GDM1 (cell line): Measurements from ENCODE around the gene ZNF133.
"Not testable (repeated sequence)": the region's sequence is repeated elsewhere in the genome, so short reads cannot be mapped to it uniquely, and the experiment has no call there.

Experiments used
- DNase-seq: peaks from one replicate; lab custom pipeline; 2025; lab: John Stamatoyannopoulos, UW

The ZNF133 gene

GRCh38 chr20:18287915-18288748 lies at the start of gene ZNF133:
Gene ZNF133 (plus strand): TSS chr20:18288527. CDS start chr20:18305687, 17,160 bp downstream.
- peak; percentile 82 for DNase-seq

DNA sequence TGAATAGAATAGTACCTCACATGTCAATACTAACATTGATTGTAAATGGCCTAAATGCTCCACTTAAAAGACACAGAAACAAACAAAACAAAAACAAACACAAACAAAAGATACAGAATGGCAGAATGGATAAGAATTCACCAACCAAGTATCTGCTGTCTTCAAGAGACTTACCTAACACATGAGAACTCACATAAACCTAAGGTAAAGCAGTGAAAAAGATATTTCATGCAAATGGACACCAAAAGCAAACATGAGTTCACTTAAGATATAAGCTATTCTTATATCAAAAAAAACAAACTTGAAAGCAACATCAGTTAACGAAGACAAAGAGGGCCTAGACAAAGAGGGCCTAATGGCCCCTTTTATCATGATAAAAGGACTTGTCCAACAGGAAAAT lies 47.3 kb upstream of the ZNF133 start:
- no peak for DNase-seq

DNA sequence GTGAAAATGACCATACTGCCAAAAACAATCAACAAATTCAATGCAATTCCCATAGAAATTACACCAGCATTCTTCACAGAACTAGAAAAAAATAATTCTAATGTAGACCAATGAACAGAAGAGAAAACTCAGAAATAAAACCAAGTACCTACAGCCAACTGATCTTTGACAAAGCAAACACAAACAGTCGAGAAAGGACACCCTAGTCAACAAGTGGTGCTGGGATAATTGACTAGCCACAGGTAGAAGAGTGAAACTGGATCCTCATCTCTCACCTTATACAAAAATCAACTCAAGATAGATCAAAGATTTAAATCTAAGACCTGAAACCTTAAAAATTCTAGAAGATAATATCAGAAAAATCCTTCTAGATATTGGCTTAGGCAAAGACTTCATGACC lies 44.5 kb upstream of the ZNF133 start:
- DNase-seq = no peak

GRCh38 chr20:18248545-18248944 lies 39.8 kb upstream of the ZNF133 start:
- DNase-seq = not testable (repeated sequence)

GRCh38 chr20:18250217-18250616 lies 38.1 kb upstream of the ZNF133 start:
- DNase-seq = no peak

DNA sequence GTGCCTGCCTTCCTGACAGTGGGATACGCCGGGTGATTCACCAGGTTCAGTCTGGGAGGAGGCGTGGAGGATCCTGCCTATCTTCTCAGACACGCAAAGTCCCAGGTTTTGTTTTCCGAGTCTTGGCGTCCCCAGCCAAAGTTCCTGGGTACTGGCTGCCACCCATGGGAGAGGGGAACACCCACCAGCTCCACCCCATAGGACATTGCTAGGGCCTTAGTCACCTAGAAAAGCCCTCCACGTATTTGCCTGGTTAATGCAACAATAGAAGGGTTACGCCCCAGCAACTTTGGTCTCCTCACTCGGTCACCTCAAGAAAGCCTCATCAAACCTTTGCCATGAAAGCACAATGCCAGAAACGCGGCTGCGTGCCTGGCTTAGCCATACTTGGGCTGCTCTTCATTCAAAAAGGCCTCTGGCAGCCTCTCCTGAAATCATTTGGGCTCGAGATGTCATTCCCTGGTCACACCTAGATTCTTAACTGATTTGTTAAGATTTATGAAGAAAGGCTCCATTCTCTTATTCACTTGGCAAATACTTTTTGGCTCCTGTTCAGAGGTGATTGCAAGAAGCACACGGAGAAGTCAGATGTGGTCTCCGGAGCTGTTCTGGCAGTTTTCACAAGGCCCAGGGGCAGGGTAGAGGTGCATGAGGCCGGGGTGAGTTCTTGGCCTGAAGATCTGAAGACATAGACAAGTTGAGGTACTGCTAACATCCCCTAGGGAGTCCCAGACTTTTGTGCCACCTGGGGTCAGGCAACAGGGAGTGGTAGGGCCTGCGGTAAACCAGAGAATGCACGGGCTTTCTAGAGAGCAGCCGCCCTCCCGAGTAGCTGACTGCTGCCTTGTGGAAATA lies 35.5 kb upstream of the ZNF133 start:
- DNase-seq = no peak

DNA sequence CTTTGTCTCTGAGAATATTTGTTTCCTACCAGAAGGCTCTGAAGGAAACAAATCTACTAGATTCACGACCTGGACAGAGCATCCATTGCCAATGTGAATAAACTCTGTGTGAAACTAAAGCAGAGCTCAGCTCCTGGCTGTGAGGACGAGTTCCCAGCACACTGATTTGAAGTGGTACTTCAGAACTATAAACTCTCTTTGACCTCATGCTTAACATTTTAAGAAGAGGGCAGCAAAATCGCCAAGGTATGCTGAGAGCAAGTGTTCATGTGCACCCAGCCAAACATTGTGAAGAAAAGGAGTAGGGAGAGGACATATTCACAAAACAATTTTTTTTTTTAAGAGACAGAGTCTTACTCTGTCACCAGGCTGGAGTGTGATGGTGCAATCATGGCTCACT lies 33.7 kb upstream of the ZNF133 start:
- DNase-seq = no peak

- DNase-seq = no peak
These were observed 32.8 kb upstream of the ZNF133 start for GRCh38 chr20:18255526-18255925.

GRCh38 chr20:18256440-18257090 lies 31.8 kb upstream of the ZNF133 start:
- peak; percentile 6 for DNase-seq

DNA sequence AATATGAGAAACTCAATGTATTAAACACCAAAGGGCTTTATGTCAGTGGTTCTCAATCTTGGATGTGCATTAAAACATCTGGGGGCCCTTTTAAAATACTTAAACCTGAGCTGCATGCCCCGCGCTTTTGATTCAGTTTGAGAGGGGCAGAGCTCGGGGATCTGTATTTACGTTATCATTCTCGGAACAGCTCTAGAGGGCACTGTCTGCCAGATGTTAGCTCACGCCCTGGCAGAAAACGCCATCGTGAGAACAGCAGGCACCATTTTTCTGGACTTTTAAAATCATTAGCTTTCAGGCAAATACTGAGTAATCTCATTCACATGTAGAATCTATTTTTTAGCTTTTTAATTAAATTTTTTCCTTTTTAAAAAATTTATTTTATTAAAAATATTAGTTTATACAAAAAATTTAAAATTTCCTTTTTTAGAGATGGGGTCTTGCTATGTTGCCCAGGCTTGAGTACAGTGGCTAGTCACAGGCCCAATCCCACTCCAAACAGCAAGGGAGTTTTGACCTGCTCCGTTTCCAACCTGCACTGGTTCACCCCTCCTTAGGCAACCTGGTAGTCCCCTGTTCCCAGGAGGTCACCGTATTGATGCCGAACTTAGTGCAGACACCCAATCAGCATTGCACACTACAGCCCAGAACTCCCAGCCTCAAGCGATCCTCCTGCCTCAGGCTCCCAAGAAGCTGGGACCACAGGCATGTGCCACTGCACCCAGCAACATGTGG lies 30.0 kb upstream of the ZNF133 start:
- DNase-seq = no peak

- no peak for DNase-seq
These were observed 28.6 kb upstream of the ZNF133 start for GRCh38 chr20:18259730-18260129.

DNA sequence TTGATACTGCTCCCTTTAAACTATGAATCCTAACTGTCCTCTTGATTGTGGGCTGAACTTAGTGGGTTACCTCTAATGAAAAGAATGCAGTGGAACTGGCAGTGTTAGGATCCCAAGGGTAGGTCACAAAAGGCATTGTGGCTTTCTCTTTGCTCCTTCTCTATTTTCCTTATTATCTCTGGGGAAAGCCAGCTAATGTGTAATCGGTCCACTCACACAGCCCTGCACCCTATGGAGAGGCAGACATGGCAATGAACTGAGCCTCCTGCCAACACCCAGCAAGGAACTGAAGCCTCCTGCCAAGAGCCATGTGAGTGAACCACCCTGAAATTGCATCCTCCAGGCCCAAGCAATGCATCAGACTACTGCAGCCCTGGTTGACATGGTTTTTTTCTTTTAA lies 24.6 kb upstream of the ZNF133 start:
- DNase-seq = no peak

- DNase-seq = no peak
These were observed 22.9 kb upstream of the ZNF133 start for GRCh38 chr20:18265441-18265840.

DNA sequence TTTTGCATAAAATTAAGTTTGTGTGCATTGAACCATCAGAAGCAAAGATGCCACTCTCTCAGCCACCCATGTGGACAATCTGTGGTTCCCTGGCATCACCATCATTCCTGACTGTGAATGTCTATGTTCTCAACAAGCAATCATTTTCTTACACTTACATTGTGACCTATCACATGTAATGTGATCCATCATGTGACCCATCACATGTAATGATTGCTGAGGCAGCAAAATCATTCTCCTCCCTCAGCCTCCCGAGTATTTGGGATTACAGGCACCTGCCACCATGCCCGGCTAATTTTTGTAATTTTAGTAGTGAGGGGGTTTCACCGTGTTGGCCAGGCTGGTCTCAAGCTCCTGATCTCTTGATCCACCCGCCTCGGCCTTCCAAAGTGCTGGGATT lies 22.0 kb upstream of the ZNF133 start:
- DNase-seq = no peak

DNA sequence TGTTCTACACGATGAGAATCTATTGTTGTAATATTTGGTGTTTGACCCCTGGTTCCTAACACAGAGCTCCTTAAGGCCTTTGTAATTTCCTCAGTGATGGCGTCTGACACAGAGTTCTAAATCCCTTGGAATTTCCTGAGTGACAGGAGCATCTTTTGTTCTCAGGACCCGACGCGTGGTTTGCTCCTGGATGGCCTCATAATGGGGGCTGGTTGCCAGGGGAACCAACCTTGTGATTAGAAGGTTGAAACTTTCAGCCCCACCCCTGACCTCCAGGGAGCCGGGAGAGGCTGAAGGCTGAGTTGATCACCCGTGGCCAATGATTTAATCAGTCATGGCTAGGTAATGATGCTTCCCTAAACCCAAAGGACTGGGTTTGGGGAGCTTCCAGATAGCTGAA lies 20.5 kb upstream of the ZNF133 start:
- DNase-seq = no peak

GRCh38 chr20:18271160-18271559 lies 17.2 kb upstream of the ZNF133 start:
- DNase-seq = no peak

DNA sequence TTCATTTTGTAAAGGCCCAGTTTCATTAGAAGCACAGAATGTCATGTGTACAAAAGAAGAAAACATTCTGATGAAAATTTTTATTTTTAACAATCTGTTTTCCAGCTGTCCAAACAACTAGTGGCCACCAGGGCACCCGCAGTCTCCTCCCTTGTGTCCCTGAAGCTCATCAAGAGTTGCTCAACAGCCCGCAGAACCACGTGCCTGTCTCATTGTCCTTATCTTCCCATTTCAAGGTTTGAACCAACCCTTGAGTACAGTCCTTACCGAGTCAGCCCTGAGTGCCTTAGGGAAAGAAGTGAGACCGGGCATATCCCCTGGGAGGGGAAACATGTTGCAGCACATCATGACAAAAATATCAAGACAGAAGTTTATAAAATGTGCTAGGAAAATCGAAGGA lies 15.9 kb upstream of the ZNF133 start:
- DNase-seq = no peak

DNA sequence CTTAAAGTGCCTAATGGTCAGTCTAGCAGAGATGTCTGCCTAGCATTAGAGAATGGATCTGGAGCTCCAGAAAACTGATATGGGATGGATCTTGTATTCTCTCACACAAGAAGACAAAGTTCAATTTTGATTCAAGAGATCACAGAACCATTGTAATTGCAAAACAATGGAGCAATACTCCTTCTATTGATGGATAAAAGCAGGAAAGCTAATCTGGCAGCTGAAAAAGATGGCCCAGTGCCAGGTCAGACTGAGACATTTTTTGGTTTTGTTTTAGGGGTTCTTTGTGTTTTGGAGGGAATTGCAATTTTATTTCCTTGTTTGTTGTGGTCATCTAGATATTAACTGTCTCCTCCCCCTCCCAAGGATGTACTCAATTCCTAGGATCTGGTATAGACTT lies 14.6 kb upstream of the ZNF133 start:
- no peak for DNase-seq

GRCh38 chr20:18275960-18276359 lies 12.4 kb upstream of the ZNF133 start:
- not testable (repeated sequence) for DNase-seq

GRCh38 chr20:18276821-18277220 lies 11.5 kb upstream of the ZNF133 start:
- DNase-seq = peak; percentile 47

DNA sequence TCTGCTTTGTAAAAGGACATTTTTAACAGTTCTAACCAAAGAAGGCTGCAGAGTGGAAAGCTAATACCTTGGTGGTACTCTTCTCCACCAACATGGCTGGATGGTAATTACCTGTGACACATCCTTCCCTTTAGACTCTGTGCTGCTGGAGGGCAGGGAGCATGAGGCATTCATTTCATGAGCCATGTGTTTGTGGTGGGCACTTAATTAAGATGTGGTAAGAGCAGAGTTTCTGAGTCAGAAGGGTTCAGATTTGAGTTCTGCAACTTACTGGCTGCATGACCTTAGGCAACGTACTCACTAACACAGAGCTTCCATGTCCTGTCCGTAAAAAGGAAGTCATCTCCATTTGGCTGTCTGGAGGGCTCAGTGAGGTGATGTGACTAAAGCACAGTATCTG lies 9.1 kb upstream of the ZNF133 start:
- DNase-seq = no peak
